ENCODE data around the gene LYPD6B. TPM values are rescaled to one million over a fixed set of nuclear protein-coding genes. Genes with fewer than 3 reads are reported as not detected.

The LYPD6B gene
- total RNA-seq, 4 donors from 2014 or later: 70.2 to 96.6 (median 74.2) TPM

- no peak for DNase-seq (ENCODE audit: low spot score in 2 of 2)
- no peak for TF ChIP-seq CTCF (IDR thresholded peaks at IDR 0.05)
- no peak for TF ChIP-seq POLR2A (IDR thresholded peaks at IDR 0.05)
- H3K4me3 ChIP-seq (ENCODE audit: low read depth, poor library complexity, severe bottlenecking): no peak overlapping the region
- intact Hi-C loops (cut with DNase I; ENCODE audit: low total_unique reads): no loop called here
- 89% methylated on average over 8 of the region's 8 CpGs for WGBS, 2 donors
Measured at GRCh38 chr2:149146876-149147275, 108.4 kb downstream of the LYPD6B start.

GRCh38 chr2:149148194-149149006, 109.9 kb downstream of the LYPD6B start:
- 65 to 75% methylated on average over 6 of the region's 6 CpGs for WGBS, 2 donors
- TF ChIP-seq CTCF (IDR thresholded peaks at IDR 0.05) (no peak), POLR2A (IDR thresholded peaks at IDR 0.05) (no peak)
- no peak for DNase-seq (ENCODE audit: low spot score in 2 of 2)
- intact Hi-C loops (cut with DNase I; ENCODE audit: low total_unique reads): no loop called here
- no peak overlapping the region for H3K4me3 ChIP-seq (ENCODE audit: low read depth, poor library complexity, severe bottlenecking)

- TF ChIP-seq POLR2A (IDR thresholded peaks at IDR 0.05): no peak
- TF ChIP-seq CTCF (IDR thresholded peaks at IDR 0.05): no peak
- WGBS, 2 donors: 93% methylated on average over 4 of the region's 4 CpGs
- no peak overlapping the region for H3K4me3 ChIP-seq (ENCODE audit: low read depth, poor library complexity, severe bottlenecking)
- intact Hi-C loops (cut with DNase I; ENCODE audit: low total_unique reads): no loop called here
- no peak for DNase-seq (ENCODE audit: low spot score in 2 of 2)
Measured at GRCh38 chr2:149149007-149149297, 110.5 kb downstream of the LYPD6B start.

GRCh38 chr2:149152469-149152953, 114.0 kb downstream of the LYPD6B start:
- 53 to 54% methylated on average over 2 of the region's 2 CpGs for WGBS, 2 donors
- intact Hi-C loops (cut with DNase I; ENCODE audit: low total_unique reads): no loop called here
- no peak overlapping the region for H3K4me3 ChIP-seq (ENCODE audit: low read depth, poor library complexity, severe bottlenecking)
- TF ChIP-seq CTCF (IDR thresholded peaks at IDR 0.05): no peak
- no peak for DNase-seq (ENCODE audit: low spot score in 2 of 2)

- TF ChIP-seq CTCF (IDR thresholded peaks at IDR 0.05) (no peak), POLR2A (IDR thresholded peaks at IDR 0.05) (no peak)
- intact Hi-C loops (cut with DNase I; ENCODE audit: low total_unique reads): no loop called here
- 78 to 84% methylated on average over 4 of the region's 4 CpGs for WGBS, 2 donors
- DNase-seq (ENCODE audit: low spot score in 2 of 2): no peak
- H3K4me3 ChIP-seq (ENCODE audit: low read depth, poor library complexity, severe bottlenecking): no peak overlapping the region
Measured at GRCh38 chr2:149155196-149155969, 116.9 kb downstream of the LYPD6B start.

All from lower leg skin (tissue), 4 donors.